ENCODE measurements around the gene SLC25A29.

Gene SLC25A29

DNA sequence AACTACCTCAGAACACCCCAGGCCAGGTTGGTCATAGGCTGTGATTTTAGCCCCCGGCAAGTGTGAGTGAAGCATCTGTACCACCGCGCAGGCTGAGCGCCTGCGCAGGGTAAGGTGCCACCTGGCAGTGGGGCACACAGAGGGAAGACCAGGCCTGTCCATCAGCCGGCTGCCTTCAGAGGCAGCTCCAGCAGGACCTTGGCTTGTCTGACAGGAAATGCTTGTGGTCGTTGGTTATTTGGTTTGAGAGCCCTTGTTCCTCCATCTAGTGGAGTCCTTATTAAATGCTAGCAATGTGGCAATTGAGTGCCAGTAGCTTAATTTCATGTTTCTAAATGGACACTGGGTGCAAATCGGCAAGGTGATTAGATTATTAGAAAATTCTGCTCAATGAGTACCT is 27.5 kb downstream of the SLC25A29 start:
- DNase-seq = peak; percentile 96

DNA sequence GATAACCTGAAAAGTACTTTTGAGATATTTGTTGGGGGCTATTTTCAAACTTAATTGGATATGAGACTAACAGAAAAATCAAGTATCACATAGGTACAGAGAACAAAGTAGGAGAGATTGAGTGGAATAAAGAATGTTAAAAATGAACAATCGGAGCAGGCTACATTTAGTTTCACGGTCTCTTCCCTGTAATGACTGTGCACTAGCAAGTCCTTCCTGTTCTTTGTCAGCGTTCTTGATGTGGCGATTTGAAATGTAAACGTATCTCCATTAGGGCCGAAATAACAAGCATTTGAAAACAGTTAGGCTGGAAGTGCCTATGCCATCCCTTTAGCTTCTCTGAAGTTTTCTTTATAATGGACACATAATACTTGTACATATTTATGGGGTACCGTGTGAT is 31.0 kb downstream of the SLC25A29 start:
- DNase-seq = no peak

DNA sequence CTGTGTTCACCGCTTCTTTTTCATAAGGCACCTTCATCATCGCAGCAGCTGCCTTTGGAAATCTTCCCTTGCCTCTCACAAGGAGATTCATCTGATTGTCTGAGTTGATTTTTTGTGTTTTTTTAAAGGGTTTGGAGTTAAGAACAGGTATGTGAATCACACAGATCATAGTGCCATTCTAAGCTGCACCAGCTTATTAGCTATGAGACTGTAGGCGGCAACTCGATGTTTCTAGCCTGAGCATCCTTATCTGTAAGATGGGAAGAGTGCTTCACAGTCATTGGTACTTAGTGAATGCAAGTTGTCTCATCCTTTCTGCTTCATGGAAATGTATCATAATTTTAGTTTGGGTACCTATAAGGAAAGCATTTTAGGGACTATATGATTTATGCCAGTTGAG is 32.0 kb downstream of the SLC25A29 start:
- DNase-seq = no peak

DNA sequence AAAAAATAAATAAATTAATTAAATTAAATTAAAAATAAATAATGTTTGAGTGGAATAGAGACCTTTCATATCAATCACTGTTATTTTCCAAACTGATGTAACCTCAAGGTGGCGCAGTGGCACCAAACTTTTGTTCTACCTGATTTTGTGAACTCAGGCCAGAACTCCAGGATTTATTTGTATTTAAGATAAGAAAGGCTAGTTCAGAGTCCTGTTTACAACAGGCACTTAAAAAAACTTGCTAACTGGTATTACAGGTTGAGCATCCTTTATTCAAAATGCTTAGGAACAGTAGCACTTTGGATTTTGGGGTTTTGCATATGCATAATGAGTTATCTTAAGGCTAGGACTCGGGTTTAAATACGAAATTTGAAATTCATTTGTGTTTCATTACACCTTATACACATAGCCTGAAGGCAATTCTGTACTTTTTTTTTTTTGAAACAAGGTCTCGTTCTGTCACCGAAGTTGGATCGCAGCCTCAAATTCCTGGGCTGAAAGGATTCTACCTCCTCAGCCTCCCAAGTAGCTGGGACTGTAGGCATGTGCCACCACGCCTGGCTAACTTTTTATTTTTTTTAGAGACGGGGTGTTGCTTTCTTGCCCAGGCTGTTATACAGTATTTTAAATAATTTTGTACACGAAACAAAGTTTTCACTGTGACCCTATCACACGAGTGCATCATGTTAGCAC is 34.9 kb downstream of the SLC25A29 start:
- DNase-seq = peak; percentile 46

DNA sequence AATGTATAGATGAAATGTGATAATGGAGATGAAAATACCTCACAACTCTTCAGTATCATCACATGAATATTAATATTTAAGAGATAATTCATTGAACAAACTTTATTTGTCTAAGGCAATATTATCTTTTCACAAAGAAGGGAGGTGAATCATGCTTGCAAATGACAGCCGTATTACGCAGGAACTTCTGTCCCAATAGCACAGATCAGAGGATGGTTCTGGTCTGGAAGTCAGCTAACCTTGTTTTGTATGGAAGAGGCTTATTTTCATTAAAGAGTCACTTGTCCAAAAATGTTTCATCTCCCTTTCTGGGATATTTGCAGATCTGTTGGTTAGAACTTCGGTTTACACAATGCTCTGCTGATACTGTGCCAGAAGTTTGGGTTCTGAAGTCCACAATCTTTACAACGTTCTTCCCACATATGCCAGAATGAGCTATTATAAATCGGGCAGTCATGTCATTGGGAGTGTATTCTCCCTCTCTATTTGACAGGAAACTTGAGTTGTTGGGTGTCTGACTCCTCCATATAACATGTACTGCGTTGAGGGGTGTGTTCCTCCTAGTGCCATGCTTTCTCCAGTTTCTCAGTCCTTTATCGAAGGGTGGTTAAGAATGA is 37.5 kb downstream of the SLC25A29 start:
- no peak for DNase-seq

DNA sequence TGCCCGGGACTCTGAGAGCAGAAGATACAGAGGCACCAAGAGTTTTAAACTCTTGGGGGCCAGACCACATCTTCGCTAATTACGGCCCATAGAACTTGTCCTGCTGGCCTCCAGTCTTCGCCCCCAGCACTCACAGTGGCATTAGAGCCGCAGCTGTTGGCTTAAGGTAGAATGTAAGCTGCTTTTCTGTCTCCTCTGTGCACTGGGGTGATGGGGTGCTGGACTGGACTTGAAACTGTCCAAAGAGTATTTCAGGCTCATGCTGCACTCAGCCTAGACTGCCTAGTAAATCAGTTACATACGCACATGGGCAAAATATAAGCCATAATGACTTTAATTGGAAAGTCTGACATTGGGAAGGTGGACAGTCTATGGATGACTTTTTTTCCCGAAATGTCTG is 38.3 kb downstream of the SLC25A29 start:
- no peak for DNase-seq

DNA sequence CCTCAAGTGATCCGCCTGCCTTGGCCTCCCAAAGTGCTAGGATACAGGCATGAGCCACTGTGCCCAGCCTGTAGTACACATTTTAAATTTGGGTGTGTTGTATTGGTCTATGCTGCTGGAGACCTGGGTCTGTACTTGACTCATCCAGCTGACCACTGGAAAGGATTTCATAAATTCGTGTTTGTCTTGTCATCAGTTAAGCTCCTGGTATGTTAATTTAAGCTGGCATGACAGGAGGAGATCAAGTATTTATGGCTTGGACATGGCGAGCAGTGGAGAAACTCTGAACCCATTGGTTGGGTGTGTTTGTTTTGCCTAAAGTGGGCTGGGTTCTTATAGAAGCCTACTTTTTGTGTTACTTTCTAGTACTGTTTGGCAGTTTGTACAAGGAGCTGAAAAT is 43.1 kb downstream of the SLC25A29 start:
- no peak for DNase-seq

DNA sequence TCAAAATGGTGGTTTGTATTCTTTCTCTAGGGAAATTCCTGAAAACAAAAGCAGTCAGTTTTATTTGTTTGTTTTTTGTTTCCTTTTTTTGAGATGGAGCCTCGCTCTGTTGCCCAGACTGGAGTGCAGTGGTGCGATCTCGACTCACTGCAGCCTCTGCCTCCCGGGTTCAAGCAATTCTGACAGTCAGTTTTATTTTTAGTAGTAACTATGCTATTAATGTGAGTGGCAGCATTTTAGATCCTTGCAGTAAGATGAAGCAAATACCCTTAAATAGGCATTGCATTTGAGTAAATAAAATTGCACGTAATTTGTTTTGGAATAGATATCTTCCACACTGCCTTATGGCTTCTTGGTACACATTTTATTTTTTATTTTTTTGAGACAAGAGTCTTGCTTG is 43.7 kb downstream of the SLC25A29 start:
- no peak for DNase-seq

DNA sequence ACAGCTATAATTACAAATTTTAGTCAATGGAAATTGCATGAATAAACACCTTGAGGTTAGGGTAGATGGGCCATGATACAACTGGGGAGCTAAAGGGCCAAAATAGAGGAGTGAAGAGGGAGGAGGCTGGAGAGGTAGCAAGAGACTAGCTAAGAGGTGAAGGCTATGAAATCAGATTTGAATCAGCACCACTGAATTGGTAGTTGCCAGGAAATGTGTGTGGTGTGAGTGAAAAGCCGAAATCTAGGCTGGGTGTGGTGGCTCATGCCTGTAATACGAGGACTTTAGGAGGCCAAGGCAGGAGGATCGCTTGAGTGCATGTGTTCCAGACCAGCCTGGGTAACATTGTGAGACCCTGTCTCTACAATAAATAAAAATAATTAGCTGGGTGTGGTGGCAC is 44.6 kb downstream of the SLC25A29 start:
- no peak for DNase-seq

DNA sequence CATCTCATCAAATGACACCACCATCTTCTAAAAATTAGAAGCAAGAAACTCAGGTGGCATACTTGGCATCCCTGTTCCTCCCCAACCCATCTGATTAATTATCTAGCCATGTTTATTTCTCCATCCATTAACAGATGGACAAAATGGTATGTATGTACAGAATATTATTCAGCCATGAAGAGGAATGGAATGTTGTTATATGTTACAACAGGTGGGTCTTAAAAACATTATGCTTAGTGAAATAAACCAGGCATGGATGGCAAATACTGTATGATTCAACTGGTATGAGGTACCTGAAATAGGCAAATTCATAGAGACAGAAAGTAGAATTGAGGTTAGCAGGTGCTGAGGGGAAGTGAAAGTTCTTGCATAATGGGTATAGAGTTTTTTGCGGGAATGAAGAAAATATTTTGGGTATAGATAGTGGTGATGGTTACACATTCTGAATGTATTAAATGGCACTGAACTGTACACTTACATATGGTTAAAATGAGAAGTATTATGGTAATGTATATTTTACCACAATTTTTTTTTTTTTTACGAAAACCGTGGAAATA is 49.8 kb downstream of the SLC25A29 start:
- no peak for DNase-seq

DNA sequence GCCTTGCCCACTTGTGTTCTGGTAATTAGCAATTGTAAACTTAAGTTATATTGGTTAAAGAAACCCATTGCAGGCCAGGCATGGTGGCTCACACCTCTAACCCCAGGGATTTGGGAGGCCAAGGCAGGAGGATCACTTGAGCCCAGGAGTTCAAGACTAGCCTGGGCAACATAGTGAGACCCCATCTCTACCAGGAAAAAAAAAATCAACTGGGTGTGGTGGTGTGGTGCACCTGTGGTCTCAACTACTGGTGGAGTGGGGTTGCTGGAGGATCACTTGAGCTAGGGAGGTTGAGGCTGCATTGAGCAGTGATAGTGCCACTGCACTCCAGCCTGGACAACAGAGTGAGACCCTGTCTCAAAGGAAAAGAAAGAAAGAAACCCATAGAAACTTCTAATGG is 53.6 kb downstream of the SLC25A29 start:
- no peak for DNase-seq

DNA sequence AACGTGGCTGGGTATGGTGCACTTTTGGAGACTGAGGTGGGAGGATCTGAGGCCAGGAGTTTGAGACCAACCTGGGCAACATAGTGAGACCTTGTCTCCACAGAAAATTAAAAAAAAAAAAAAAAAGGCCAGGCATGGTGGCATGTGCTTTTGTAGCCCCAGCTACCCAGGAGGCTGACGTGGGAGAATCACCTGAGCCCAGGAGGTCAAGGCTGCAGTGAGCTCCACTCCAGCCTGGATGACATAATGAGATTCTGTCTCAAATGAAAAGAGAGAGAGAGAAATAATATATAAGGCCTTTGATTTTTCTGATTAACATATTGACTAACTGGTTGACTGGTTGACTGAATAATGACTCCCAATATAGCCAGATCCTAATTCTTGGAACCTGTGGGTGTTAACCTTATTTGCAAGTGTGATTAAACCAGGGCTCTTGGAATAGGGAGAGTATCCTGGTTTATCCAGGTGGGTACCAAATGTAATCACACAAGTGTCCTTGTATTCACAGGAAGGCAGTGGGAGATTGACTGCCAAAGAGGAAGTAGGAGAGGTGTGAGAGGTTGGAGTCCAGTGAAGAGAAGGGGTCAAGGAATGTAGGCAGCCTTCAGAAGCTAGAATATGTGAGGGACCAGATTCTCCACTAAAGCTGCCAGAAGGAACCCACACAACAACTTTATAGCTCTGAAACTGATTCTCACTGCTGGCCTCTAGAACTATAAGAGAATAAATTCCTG is 55.3 kb downstream of the SLC25A29 start:
- no peak for DNase-seq

DNA sequence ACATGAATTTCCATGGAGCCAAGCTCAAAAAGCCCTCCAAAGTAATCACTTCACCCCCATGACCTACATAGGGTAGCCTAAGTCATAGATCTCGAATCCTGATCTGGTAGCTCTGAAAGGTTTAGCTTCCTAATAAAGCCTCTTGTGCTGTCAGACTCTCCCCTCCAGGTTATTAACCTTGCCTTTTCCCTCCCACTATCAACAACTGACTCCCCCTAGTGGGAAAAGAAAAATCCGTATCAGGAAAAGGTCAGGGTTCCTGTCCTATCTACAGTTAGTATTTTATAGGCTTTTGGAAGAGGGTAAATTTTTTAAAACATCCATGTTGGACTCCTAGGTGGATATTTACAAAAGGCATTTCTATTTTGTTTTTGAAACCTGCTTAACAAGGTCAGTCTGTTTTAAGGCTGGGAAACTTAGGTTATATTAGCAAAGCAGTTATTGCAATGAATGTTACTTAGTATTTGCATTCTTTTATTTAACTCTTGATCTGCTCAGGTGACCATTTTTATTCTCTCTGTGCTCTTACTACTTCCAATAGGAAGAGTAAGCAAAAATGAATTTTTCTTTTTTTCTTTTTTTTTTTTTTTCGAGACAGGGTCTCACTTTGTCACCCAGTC is 59.3 kb downstream of the SLC25A29 start:
- DNase-seq = peak; percentile 75

DNA sequence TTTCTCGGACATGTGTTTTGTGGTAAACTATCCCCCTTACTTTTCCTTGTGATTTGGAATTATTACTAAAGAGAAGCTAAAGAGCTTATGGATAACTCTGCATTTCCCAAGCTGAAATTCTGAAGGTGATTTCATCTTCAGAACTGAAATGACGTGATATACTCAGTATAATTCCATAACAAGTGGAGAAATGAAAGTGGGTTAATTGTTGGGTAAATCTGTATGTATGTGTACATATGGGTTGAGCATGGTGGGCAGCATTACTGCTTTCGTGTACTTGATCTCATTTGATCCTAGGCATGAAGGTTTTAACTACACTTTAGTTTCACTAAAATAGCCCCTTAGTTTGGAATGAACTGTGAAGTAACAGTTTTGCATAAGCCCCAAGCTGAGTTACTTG is 63.2 kb downstream of the SLC25A29 start:
- DNase-seq = no peak

DNA sequence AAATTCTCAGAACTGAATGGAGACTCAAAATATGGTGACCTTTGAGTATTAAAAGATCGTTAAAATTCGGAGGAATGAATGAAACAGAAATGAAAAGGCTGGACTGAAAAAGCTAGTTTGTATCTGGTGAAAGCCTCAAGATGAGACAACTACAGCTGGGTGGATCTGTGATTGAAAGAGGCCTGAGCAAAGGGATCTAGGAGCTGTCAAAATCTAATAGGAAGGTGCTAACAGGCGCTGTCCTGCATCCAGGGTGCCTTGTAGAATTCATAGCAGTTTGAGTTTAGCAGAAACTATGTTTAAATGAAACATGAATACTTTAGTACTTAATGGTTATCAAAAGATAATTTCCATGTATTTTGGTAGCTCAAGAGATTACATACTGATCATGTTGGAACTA is 65.0 kb downstream of the SLC25A29 start:
- DNase-seq = no peak
